GM21390 (cell line): ENCODE results near the gene ACTL10.
"Not testable (repeated sequence)": the region's sequence is repeated elsewhere in the genome, so short reads cannot be mapped to it uniquely, and the experiment has no call there.

ENCODE experiments used
- ATAC-seq: cut with Tn5 transposase; IDR thresholded peaks from one replicate; pipeline ENCODE4 v1.9.1; 2021; ENCODE audit not compliant: unreplicated experiment

Gene ACTL10

GRCh38 chr20:33693741-33694638, 27.2 kb downstream of the ACTL10 start:
- no peak for ATAC-seq

- ATAC-seq, result no peak
Measured at GRCh38 chr20:33694639-33695012, 27.9 kb downstream of the ACTL10 start.

- no peak for ATAC-seq
Measured at GRCh38 chr20:33696448-33696847, 29.7 kb downstream of the ACTL10 start.

- ATAC-seq, result no peak
Measured at GRCh38 chr20:33697129-33697528, 30.4 kb downstream of the ACTL10 start.

- ATAC-seq, result not testable (repeated sequence)
Measured at GRCh38 chr20:33698966-33699365, 32.2 kb downstream of the ACTL10 start.

GRCh38 chr20:33700696-33701441, 34.1 kb downstream of the ACTL10 start:
- not testable (repeated sequence) for ATAC-seq

- ATAC-seq, result no peak
Measured at GRCh38 chr20:33701629-33702450, 35.1 kb downstream of the ACTL10 start.

- no peak for ATAC-seq
Measured at GRCh38 chr20:33702861-33703260, 36.1 kb downstream of the ACTL10 start.

GRCh38 chr20:33703498-33704137, 36.9 kb downstream of the ACTL10 start:
- no peak for ATAC-seq

GRCh38 chr20:33704197-33704924, 37.6 kb downstream of the ACTL10 start:
- ATAC-seq, result no peak

GRCh38 chr20:33707668-33708067, 40.9 kb downstream of the ACTL10 start:
- ATAC-seq, result no peak

- ATAC-seq, result no peak
Measured at GRCh38 chr20:33709398-33709797, 42.7 kb downstream of the ACTL10 start.

GRCh38 chr20:33709905-33710541, 43.3 kb downstream of the ACTL10 start:
- no peak for ATAC-seq

- ATAC-seq, result no peak
Measured at GRCh38 chr20:33710681-33711445, 44.1 kb downstream of the ACTL10 start.

- no peak for ATAC-seq
Measured at GRCh38 chr20:33711446-33711738, 44.6 kb downstream of the ACTL10 start.

- no peak for ATAC-seq
Measured at GRCh38 chr20:33713865-33714367, 47.2 kb downstream of the ACTL10 start.

- ATAC-seq, result no peak
Measured at GRCh38 chr20:33716498-33716897, 49.8 kb downstream of the ACTL10 start.
